Tibial artery (tissue), 4 donors: ENCODE data around the gene PFKL.

Experiments
- DNase-seq, 2 donors: peaks; one replicate each; pipeline ENCODE4 v3.0.0-alpha.2; 2019
- H3K27ac ChIP-seq, 2 donors: fragments of 200-600 bp; sonication (generic) in 1 of 2; 1 replicate in 1 of 2; 2 replicates in 1 of 2; pipeline ENCODE4 v1.5.1; 2018 to 2019; ENCODE audit warnings: mild to moderate bottlenecking in 1 of 2
- H3K27me3 ChIP-seq, 2 donors: fragments of 200-600 bp; sonication (generic) in 1 of 2; one replicate each; pipeline versions ENCODE4 v1.5.1 to v1.6.0; 2016 to 2019
- H3K36me3 ChIP-seq, 3 donors: fragments of 200-600 bp; sonication (generic) in 2 of 3; one replicate each; pipeline ENCODE4 v1.5.1; 2016 to 2019; ENCODE audit warnings: mild to moderate bottlenecking in 2 of 3
- H3K4me1 ChIP-seq, 4 donors: fragments of 200-600 bp; sonication (generic) in 2 of 4; 1 replicate in 3 of 4; 2 replicates in 1 of 4; pipeline ENCODE4 v1.5.1; 2016 to 2019
- H3K4me3 ChIP-seq, 2 donors: fragments of 200-600 bp; sonication (generic) in 1 of 2; 1 replicate in 1 of 2; 2 replicates in 1 of 2; pipeline ENCODE4 v1.5.1; 2018 to 2019; ENCODE audit warnings: mild to moderate bottlenecking in 2 of 2
- H3K9me3 ChIP-seq, 3 donors: fragments of 200-600 bp; sonication (generic) in 1 of 3; one replicate each; pipeline ENCODE4 v1.5.1; 2016 to 2019
- intact Hi-C: fragments of 100-400 bp; cut with DNase I; formaldehyde crosslinking; loops from one replicate; pipeline ENCODE4 v1.15.0; 2023; ENCODE audit warnings: low total_unique reads
- TF ChIP-seq, protein P1 (sequence below), 2 experiments: fragments of 200-600 bp in 1 of 2; fragments of 450-650 bp in 1 of 2; IDR thresholded peaks; one replicate each; pipeline ENCODE4 v1.5.1; 2017 to 2019; ENCODE audit warnings: antibody characterized with exemption in 2 of 2, mild to moderate bottlenecking in 1 of 2, moderate library complexity in 1 of 2

Gene PFKL

DNA sequence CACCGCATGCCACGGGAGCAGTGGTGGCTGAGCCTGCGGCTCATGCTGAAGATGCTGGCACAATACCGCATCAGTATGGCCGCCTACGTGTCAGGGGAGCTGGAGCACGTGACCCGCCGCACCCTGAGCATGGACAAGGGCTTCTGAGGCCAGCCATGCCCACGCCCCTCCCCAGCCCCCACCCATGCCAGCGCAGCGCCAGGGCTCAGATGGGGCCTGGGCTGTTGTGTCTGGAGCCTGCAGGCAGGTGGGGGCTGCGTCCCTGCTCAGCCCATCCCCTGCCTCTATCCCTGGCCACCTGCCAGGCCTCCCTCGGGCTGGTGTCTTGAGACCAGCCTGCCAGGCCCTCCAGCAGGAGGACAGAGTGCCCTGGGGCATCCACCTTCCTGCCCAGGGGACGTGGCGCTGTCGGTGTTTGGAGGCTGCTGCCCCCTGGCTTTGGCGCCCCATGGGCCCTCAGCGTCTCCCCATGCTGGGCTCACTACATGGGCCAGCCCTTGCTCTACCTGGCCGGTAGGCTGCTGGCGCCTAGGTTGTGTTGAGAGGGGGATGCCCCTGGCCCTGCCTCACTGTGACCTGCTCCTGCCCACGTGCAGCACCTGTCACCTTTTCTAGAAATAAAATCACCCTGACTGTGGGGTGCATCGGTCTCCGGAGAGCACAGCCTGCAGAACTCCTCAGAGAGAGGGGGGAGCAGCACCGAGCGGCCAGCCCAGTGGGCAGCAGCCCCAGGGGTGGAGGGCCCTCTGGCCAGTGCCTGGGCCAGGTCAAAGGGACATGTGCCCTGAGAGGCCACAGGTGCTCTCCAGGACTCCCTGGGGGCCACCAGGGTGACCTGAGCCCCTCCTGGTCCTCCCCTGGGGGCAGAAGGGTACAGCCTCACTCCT lies 27.1 kb downstream of the PFKL start:
- intact Hi-C loops = loop anchor here (10.0 kb wide), 1 partner anchor 512 kb away; no protein-coding TSS in a partner anchor
- peaks cover 8 to 92% (median 73%) of the 10 kb centered on the region in 3 donors for H3K36me3 ChIP-seq

DNA sequence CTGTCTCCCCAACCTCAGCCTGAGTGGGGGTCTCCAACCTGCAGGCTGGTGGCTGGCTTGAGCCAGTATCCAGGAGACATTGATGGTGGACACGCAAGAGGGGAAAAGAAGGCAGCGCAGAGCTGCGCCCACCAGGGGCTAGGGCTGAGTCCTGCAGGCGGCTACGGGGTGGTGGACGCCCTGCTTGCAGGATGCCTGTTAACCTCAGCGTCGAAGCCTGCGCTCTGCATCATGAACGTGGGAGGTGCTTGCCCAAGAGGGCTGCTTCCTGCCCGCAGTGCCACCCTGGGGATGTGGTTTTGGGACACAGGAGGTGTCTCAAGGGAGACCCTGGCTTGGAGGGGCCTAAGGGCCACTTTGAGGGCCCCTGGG lies 27.7 kb downstream of the PFKL start:
- Histone ChIP-seq H3K4me3 (no peak overlapping the region), H3K4me1 (no peaks in the 10 kb centered on the region), H3K36me3 (peaks cover 8 to 92% (median 73%) of the 10 kb centered on the region in 3 donors), H3K27ac (no peak overlapping the region), H3K27me3 (no peaks in the 10 kb centered on the region), H3K9me3 (no peaks in the 10 kb centered on the region)
- intact Hi-C loops = loop anchor here (10.0 kb wide), 1 partner anchor 513 kb away; no protein-coding TSS in a partner anchor
- DNase-seq = no peak
- TF ChIP-seq, protein P1, sequence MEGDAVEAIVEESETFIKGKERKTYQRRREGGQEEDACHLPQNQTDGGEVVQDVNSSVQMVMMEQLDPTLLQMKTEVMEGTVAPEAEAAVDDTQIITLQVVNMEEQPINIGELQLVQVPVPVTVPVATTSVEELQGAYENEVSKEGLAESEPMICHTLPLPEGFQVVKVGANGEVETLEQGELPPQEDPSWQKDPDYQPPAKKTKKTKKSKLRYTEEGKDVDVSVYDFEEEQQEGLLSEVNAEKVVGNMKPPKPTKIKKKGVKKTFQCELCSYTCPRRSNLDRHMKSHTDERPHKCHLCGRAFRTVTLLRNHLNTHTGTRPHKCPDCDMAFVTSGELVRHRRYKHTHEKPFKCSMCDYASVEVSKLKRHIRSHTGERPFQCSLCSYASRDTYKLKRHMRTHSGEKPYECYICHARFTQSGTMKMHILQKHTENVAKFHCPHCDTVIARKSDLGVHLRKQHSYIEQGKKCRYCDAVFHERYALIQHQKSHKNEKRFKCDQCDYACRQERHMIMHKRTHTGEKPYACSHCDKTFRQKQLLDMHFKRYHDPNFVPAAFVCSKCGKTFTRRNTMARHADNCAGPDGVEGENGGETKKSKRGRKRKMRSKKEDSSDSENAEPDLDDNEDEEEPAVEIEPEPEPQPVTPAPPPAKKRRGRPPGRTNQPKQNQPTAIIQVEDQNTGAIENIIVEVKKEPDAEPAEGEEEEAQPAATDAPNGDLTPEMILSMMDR (IDR thresholded peaks at IDR 0.05) = no peak

More for the DNA sequence above, 27.1 kb downstream of the PFKL start:
- no peaks in the 10 kb centered on the region for H3K27me3 ChIP-seq
- no peaks in the 10 kb centered on the region for H3K4me1 ChIP-seq
- TF ChIP-seq, protein P1 (IDR thresholded peaks at IDR 0.05) = no peak
- DNase-seq = no peak
- H3K9me3 ChIP-seq = no peaks in the 10 kb centered on the region
- no peak overlapping the region for H3K4me3 ChIP-seq
- no peak overlapping the region for H3K27ac ChIP-seq

DNA sequence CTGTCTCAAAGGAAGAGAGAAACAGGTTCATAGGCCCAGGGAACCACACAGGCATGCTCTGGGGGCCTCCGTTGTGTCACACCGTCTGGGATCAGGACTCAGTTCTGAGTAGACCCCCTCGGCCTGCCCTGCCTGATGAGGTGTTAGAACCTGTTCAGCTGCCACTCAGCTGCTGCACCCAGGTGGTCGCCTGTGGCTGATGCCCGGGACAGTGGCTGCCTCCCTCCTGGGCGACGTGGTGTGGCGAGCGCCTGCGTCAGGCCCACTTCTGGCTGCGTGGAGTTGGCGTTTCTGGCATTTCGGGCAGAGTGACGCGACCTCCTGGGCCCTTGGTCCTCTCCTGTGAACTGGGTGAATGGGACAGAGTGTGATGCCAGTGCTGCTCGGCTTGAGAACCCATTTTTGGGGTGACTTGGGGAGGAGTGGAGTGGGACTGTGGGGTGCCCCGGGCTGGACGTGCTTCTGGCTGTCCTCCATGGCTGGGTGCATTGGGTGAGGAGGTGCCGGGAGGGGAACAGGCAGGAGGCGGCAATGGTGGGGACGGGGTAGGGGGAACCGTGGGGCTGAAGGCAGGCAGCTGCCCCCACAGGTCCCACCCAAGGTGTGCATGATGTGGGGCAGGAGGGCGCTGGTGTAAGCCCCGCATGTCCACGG lies 28.5 kb downstream of the PFKL start:
- no peaks in the 10 kb centered on the region for H3K27me3 ChIP-seq
- H3K27ac ChIP-seq = no peak overlapping the region
- no peaks in the 10 kb centered on the region for H3K4me1 ChIP-seq
- DNase-seq = no peak
- H3K9me3 ChIP-seq = no peaks in the 10 kb centered on the region
- no peak overlapping the region for H3K4me3 ChIP-seq
- peaks cover 8 to 90% (median 73%) of the 10 kb centered on the region in 3 donors for H3K36me3 ChIP-seq
- intact Hi-C loops = loop anchor here (10.0 kb wide), 1 partner anchor 514 kb away; no protein-coding TSS in a partner anchor
- TF ChIP-seq, protein P1 (IDR thresholded peaks at IDR 0.05) = no peak

DNA sequence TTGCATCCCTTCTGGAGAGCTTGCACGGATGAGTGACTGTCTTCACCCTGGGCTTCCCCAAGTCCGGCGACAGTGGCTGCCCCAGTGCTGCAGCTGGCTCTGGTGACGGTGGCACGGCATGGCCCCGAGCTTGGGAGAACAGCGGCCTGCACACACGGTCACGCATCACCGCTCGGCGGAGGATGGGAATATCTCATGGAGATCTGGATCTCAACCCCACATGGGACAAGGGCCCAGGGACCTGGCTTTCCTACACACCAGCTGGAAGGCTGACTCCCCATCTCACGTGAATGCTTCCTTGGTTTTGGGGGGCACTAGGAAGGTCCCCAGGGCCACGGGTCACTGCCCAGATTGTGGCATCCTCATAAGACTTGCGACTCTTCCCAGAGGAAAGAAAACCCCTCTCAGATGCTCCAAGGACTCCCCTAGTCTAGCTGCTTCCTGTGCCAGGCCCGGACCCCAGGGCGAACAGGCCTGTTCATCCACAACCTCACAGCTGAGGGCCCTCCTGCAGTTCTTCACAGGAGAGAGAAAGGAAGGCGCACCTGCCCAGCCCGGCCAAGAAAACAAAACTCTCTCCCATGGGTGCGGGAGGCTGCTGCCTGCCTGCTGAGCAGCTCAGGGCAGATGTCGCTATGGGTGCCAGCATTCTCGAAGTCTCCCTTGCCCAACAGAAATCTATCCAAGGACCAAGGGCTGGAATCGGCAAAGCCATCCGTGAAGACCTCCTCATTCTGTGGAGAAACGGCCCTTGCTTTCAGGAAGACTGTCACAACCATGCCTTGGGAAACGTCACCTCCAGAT lies 29.4 kb downstream of the PFKL start:
- no peak for DNase-seq
- peaks cover 7 to 80% (median 63%) of the 10 kb centered on the region in 3 donors for H3K36me3 ChIP-seq
- no peaks in the 10 kb centered on the region for H3K27me3 ChIP-seq
- TF ChIP-seq, protein P1 (IDR thresholded peaks at IDR 0.05) = no peak
- H3K9me3 ChIP-seq = no peaks in the 10 kb centered on the region
- H3K27ac ChIP-seq = no peak overlapping the region
- H3K4me3 ChIP-seq = no peak overlapping the region
- no peaks in the 10 kb centered on the region for H3K4me1 ChIP-seq
- intact Hi-C loops = loop anchor here (10.0 kb wide), 1 partner anchor 514 kb away; no protein-coding TSS in a partner anchor

DNA sequence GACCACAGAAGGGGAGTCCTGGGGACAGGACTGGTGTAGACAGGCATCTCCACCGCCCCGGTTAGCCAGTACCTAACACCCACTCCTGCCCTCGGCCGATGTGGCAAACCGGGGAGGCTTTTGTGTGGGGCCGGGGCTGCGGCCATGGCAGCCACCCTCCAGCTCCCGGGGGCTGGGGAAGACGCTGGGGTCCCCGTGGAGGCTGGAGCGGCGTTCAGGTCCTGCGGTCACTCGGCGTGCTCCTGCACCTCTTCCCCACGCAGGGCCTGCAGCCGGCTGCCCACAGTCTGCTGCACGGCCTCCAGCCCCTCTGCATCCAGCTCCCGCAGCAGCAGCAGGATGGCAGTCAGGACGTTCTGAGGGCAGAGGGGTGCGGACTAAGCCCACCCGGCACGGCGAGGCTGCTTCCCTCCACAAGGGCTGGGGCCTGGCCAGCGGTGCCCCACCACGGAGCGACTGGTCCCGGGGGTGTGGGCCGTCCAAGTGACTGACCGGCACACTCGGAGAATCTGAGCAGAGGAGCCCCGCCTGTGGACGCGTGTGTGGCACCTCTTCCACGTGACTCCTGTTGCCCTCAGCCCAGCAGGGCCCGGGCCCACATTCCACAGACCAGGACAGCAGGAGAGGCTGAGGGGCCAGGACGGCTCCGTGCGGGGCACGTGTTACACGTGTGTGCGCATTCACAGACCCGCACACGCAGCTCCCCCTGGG lies 30.3 kb downstream of the PFKL start:
- DNase-seq = no peak
- intact Hi-C loops = loop anchor here (10.0 kb wide), 1 partner anchor 515 kb away; no protein-coding TSS in a partner anchor
- Histone ChIP-seq H3K4me3 (no peak overlapping the region), H3K9me3 (no peaks in the 10 kb centered on the region), H3K36me3 (peaks cover 0 to 77% (median 60%) of the 10 kb centered on the region in 3 donors), H3K27ac (no peak overlapping the region), H3K27me3 (no peaks in the 10 kb centered on the region), H3K4me1 (no peaks in the 10 kb centered on the region)
- TF ChIP-seq, protein P1 (IDR thresholded peaks at IDR 0.05) = no peak
